Naive thymus-derived CD4-positive, alpha-beta T cell (primary cell): ENCODE results near the gene PEX14. TPM values are rescaled to one million over a fixed set of nuclear protein-coding genes. Genes with fewer than 3 reads are reported as not detected.

Source experiments
- ATAC-seq: fragments of 150-1000 bp; cut with Tn5 transposase; 2 replicates; pipeline ENCODE4 v1.10.0; 2021; ENCODE audit warnings: mild to moderate bottlenecking, moderate library complexity
- CTCF ChIA-PET: fragments of 350-600 bp; sonication (Branson Sonifier 250); formaldehyde crosslinking; loops from one replicate; lab custom pipeline; 2021; ENCODE audit warnings: antibody characterized with exemption; lab: Charles Lee
- POLR2A ChIA-PET: fragments of 350-600 bp; sonication (Branson Sonifier 250); formaldehyde crosslinking; loops from one replicate; lab custom pipeline; 2021; ENCODE audit warnings: antibody characterized with exemption, inconsistent platforms; lab: Charles Lee
- DNase-seq, 9 donors: peaks; one replicate each; pipeline versions ENCODE4 v3.0.0 to v3.0.0-alpha.2; 2020 to 2022; ENCODE audit warnings: mixed read lengths in 1 of 9
- H3K27ac ChIP-seq: one replicate; pipeline ENCODE4 v1.7.0; 2013; ENCODE audit warnings: mild to moderate bottlenecking, low read depth, low read length, moderate library complexity
- H3K27me3 ChIP-seq, 2 donors: one replicate each; pipeline ENCODE4 v1.7.0; 2013; ENCODE audit warnings: low read length in 2 of 2, mild to moderate bottlenecking in 2 of 2, moderate library complexity in 2 of 2; ENCODE audit not compliant: control insufficient read depth in 2 of 2, insufficient read depth in 2 of 2
- H3K36me3 ChIP-seq, 3 experiments: 1 replicate in 2 of 3; 2 replicates in 1 of 3; pipeline ENCODE4 v1.7.0; 2013; ENCODE audit warnings: low read length in 3 of 3, mild to moderate bottlenecking in 3 of 3, moderate library complexity in 1 of 3; ENCODE audit not compliant: insufficient read depth in 3 of 3, control insufficient read depth in 2 of 3
- H3K4me1 ChIP-seq, 2 donors: one replicate each; pipeline ENCODE4 v1.7.0; 2013; ENCODE audit warnings: low read length in 2 of 2, mild to moderate bottlenecking in 2 of 2, moderate library complexity in 1 of 2; ENCODE audit not compliant: control insufficient read depth in 2 of 2, insufficient read depth in 2 of 2
- H3K4me3 ChIP-seq: 2 replicates; pipeline ENCODE4 v1.7.0; 2013; ENCODE audit warnings: mild to moderate bottlenecking, low read length
- H3K9me3 ChIP-seq, 3 experiments: 1 replicate in 2 of 3; 2 replicates in 1 of 3; pipeline ENCODE4 v1.7.0; 2013; ENCODE audit warnings: low read length in 3 of 3; ENCODE audit not compliant: control insufficient read depth in 2 of 3
- H3K27ac Mint-ChIP-seq, 9 donors: one replicate each; pipeline ENCODE4 v1.8.0; 2020 to 2022; ENCODE audit warnings: mixed read lengths in 9 of 9, mild to moderate bottlenecking in 8 of 9, moderate library complexity in 5 of 9, inconsistent platforms in 2 of 9
- H3K27me3 Mint-ChIP-seq, 5 donors: one replicate each; pipeline ENCODE4 v1.8.0; 2021 to 2022; ENCODE audit warnings: mixed read lengths in 5 of 5, mild to moderate bottlenecking in 1 of 5
- H3K36me3 Mint-ChIP-seq, 5 donors: one replicate each; pipeline ENCODE4 v1.8.0; 2020 to 2022; ENCODE audit warnings: mixed read lengths in 5 of 5, mild to moderate bottlenecking in 3 of 5, inconsistent platforms in 1 of 5
- H3K4me1 Mint-ChIP-seq, 7 donors: one replicate each; pipeline ENCODE4 v1.8.0; 2020 to 2022; ENCODE audit warnings: mixed read lengths in 7 of 7, mild to moderate bottlenecking in 3 of 7, inconsistent platforms in 1 of 7
- H3K4me3 Mint-ChIP-seq, 10 donors: one replicate each; pipeline ENCODE4 v1.8.0; 2020 to 2022; ENCODE audit warnings: mild to moderate bottlenecking in 10 of 10, mixed read lengths in 10 of 10, moderate library complexity in 6 of 10, inconsistent platforms in 2 of 10
- H3K9me3 Mint-ChIP-seq, 11 donors: one replicate each; pipeline ENCODE4 v1.8.0; 2020 to 2022; ENCODE audit warnings: mixed read lengths in 11 of 11, mild to moderate bottlenecking in 4 of 11, inconsistent platforms in 1 of 11, moderate library complexity in 1 of 11
- intact Hi-C, 2 donors: fragments of 100-400 bp; cut with micrococcal nuclease; formaldehyde crosslinking; loops; one replicate each; pipeline ENCODE4 v1.15.1; 2023
- polyA plus RNA-seq, 2 donors: library from polyadenylated mRNA; unstranded; fragments of 300-500 nt; fragmentation: Illumina TruSeq; gene quantifications; one replicate each; pipeline ENCODE4 v1.2.3, GENCODE V29; 2021
- total RNA-seq, 6 experiments: library from RNA in 5 of 6; stranded (reverse) in 5 of 6; gene quantifications; 1 replicate in 5 of 6; 2 replicates in 1 of 6; pipeline ENCODE4 v1.2.3 and lab custom pipeline; 2021 to 2026

Gene PEX14
- total and polyA plus RNA-seq, 7 experiments from 2014 or later, result 3.6 to 27.8 (median 21.3) TPM

- H3K36me3 Mint-ChIP-seq, result peaks cover 0 to 27% (median 5%) of the 10 kb centered on the region in 5 donors
- no peak overlapping the region for H3K27ac Mint-ChIP-seq
- Histone ChIP-seq H3K27me3 (no peaks in the 10 kb centered on the region), H3K4me3 (no peak overlapping the region), H3K9me3 (no peaks in the 10 kb centered on the region), H3K27ac (no peak overlapping the region), H3K4me1 (peaks cover 16% of the 10 kb centered on the region in 2 donors), H3K36me3 (peaks cover 0 to 4% (median 0%) of the 10 kb centered on the region in 3 experiments)
- no peak for DNase-seq
- no peak for ATAC-seq
- ChIA-PET POLR2A (no interaction called here), CTCF (no interaction called here)
- peaks cover 25 to 41% (median 31%) of the 10 kb centered on the region in 7 donors for H3K4me1 Mint-ChIP-seq
- H3K27me3 Mint-ChIP-seq, result no peaks in the 10 kb centered on the region
- intact Hi-C loops, result loop anchor here in 1 of 2 donors (5.0 kb wide), 1 partner anchor 35 kb away; no protein-coding TSS in a partner anchor
- no peak overlapping the region for H3K4me3 Mint-ChIP-seq
- peaks cover 0 to 1% (median 0%) of the 10 kb centered on the region in 11 donors for H3K9me3 Mint-ChIP-seq
Measured at GRCh38 chr1:10546896-10547295, 72.1 kb downstream of the PEX14 start.

- Mint-ChIP-seq H3K27ac (peak overlapping the region in 1 of 9 donors; percentile 28), H3K4me3 (no peak overlapping the region), H3K27me3 (no peaks in the 10 kb centered on the region), H3K36me3 (peaks cover 0 to 21% (median 0%) of the 10 kb centered on the region in 5 donors), H3K9me3 (peaks cover 0 to 1% (median 0%) of the 10 kb centered on the region in 11 donors), H3K4me1 (peaks cover 9 to 31% (median 18%) of the 10 kb centered on the region in 7 donors)
- POLR2A ChIA-PET, result no interaction called here
- Histone ChIP-seq H3K4me1 (peaks cover 0 to under 1% of the 10 kb centered on the region in 2 donors), H3K36me3 (peaks cover 0 to 7% (median 0%) of the 10 kb centered on the region in 3 experiments), H3K27ac (no peak overlapping the region), H3K9me3 (no peaks in the 10 kb centered on the region), H3K27me3 (no peaks in the 10 kb centered on the region), H3K4me3 (no peak overlapping the region)
- ATAC-seq (no peak), DNase-seq (no peak)
- intact Hi-C loops, result loop anchor here in 1 of 2 donors (5.0 kb wide), 1 partner anchor 38 kb away; no protein-coding TSS in a partner anchor
- CTCF ChIA-PET, result no interaction called here
Measured at GRCh38 chr1:10549904-10550664, 75.3 kb downstream of the PEX14 start.

GRCh38 chr1:10553118-10553517 lies 78.4 kb downstream of the PEX14 start:
- intact Hi-C loops, result no loop called here
- Mint-ChIP-seq H3K36me3 (peaks cover 0 to 19% (median 0%) of the 10 kb centered on the region in 5 donors), H3K27ac (peak overlapping the region in 5 of 9 donors; percentile 4 to 90 (median 46)), H3K9me3 (no peaks in the 10 kb centered on the region), H3K4me3 (no peak overlapping the region), H3K4me1 (peaks cover 8 to 38% (median 20%) of the 10 kb centered on the region in 7 donors), H3K27me3 (no peaks in the 10 kb centered on the region)
- H3K4me3 ChIP-seq, result no peak overlapping the region
- H3K36me3 ChIP-seq, result peaks cover 0 to 3% (median 0%) of the 10 kb centered on the region in 3 experiments
- ATAC-seq (no peak), DNase-seq (no peak)
- H3K4me1 ChIP-seq, result no peaks in the 10 kb centered on the region
- CTCF ChIA-PET, result no interaction called here
- H3K9me3 ChIP-seq, result no peaks in the 10 kb centered on the region
- no peaks in the 10 kb centered on the region for H3K27me3 ChIP-seq
- no peak overlapping the region for H3K27ac ChIP-seq
- POLR2A ChIA-PET, result interaction anchor here (0.9 kb wide), 1 partner anchor 57 kb away, joined by 3 read pairs; no protein-coding TSS in a partner anchor

- intact Hi-C loops, result no loop called here
- H3K27ac Mint-ChIP-seq, result no peak overlapping the region
- Histone ChIP-seq H3K36me3 (peaks cover 0 to 3% (median 0%) of the 10 kb centered on the region in 3 experiments), H3K4me3 (no peak overlapping the region), H3K9me3 (no peaks in the 10 kb centered on the region), H3K27me3 (no peaks in the 10 kb centered on the region), H3K27ac (no peak overlapping the region), H3K4me1 (no peaks in the 10 kb centered on the region)
- CTCF ChIA-PET, result no interaction called here
- POLR2A ChIA-PET, result no interaction called here
- ATAC-seq, result no peak
- H3K36me3 Mint-ChIP-seq, result peaks cover under 1 to 19% (median 1%) of the 10 kb centered on the region in 5 donors
- no peaks in the 10 kb centered on the region for H3K9me3 Mint-ChIP-seq
- DNase-seq, result no peak
- peaks cover 0 to 27% (median 19%) of the 10 kb centered on the region in 7 donors for H3K4me1 Mint-ChIP-seq
- H3K27me3 Mint-ChIP-seq, result no peaks in the 10 kb centered on the region
- H3K4me3 Mint-ChIP-seq, result no peak overlapping the region
Measured at GRCh38 chr1:10555635-10556429, 81.1 kb downstream of the PEX14 start.

- Mint-ChIP-seq H3K4me1 (peaks cover 0 to 33% (median 23%) of the 10 kb centered on the region in 7 donors), H3K27ac (peak overlapping the region in 1 of 9 donors; percentile 24), H3K36me3 (peaks cover 2 to 22% (median 6%) of the 10 kb centered on the region in 5 donors), H3K27me3 (no peaks in the 10 kb centered on the region), H3K9me3 (no peaks in the 10 kb centered on the region), H3K4me3 (no peak overlapping the region)
- Histone ChIP-seq H3K9me3 (no peaks in the 10 kb centered on the region), H3K4me1 (no peaks in the 10 kb centered on the region), H3K27me3 (no peaks in the 10 kb centered on the region), H3K4me3 (no peak overlapping the region), H3K36me3 (peaks cover 0 to 3% (median 0%) of the 10 kb centered on the region in 3 experiments), H3K27ac (no peak overlapping the region)
- intact Hi-C loops, result no loop called here
- CTCF ChIA-PET, result no interaction called here
- POLR2A ChIA-PET, result no interaction called here
- DNase-seq (no peak), ATAC-seq (no peak)
Measured at GRCh38 chr1:10556430-10557005, 81.8 kb downstream of the PEX14 start.

GRCh38 chr1:10557714-10558113 lies 83.0 kb downstream of the PEX14 start:
- Histone ChIP-seq H3K4me1 (no peaks in the 10 kb centered on the region), H3K36me3 (peaks cover 0 to 3% (median 0%) of the 10 kb centered on the region in 3 experiments), H3K27me3 (no peaks in the 10 kb centered on the region), H3K27ac (no peak overlapping the region), H3K9me3 (no peaks in the 10 kb centered on the region), H3K4me3 (no peak overlapping the region)
- Mint-ChIP-seq H3K9me3 (no peaks in the 10 kb centered on the region), H3K4me3 (no peak overlapping the region), H3K36me3 (peaks cover 2 to 26% (median 11%) of the 10 kb centered on the region in 5 donors), H3K4me1 (peaks cover 0 to 41% (median 21%) of the 10 kb centered on the region in 7 donors), H3K27me3 (no peaks in the 10 kb centered on the region), H3K27ac (no peak overlapping the region)
- DNase-seq (no peak), ATAC-seq (no peak)
- ChIA-PET POLR2A (no interaction called here), CTCF (interaction anchor here (0.6 kb wide), 1 partner anchor 63 kb away, joined by 4 read pairs; no protein-coding TSS in a partner anchor)
- intact Hi-C loops, result no loop called here
